NCI-H2196 treated with DMSO at 0.1 percent for 48 hours (cell line): ENCODE results near the gene ACSF2.
"Not testable (repeated sequence)": the region's sequence is repeated elsewhere in the genome, so short reads cannot be mapped to it uniquely, and the experiment has no call there.

Source experiments
- DNase-seq: peaks from one replicate; lab custom pipeline; 2025; ENCODE audit not compliant: unreplicated experiment; lab: John Stamatoyannopoulos, UW

The ACSF2 gene

GRCh38 chr17:50461550-50462132, 35.6 kb downstream of the ACSF2 start:
- DNase-seq: no peak

DNA sequence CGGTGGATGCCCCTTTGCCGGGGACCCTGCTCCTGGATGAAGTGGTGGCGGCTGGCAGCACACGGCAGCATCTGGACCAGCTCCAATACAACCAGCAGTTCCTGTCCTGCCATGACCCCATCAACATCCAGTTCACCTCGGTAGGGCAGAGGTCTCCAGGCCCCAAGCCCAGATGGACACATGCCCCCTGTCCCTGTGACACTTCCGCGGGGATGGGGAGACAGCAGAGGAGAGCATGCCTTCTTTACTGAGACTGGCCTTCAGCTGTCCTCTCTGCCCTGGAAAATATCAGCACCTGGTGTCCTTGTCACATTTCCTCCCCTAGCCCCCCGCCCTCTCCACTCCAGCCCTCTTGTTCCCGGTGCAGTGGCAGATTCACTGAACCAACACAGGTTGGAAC, 36.4 kb downstream of the ACSF2 start:
- no peak for DNase-seq

- no peak for DNase-seq
Observed at GRCh38 chr17:50464121-50464520, 38.1 kb downstream of the ACSF2 start.

DNA sequence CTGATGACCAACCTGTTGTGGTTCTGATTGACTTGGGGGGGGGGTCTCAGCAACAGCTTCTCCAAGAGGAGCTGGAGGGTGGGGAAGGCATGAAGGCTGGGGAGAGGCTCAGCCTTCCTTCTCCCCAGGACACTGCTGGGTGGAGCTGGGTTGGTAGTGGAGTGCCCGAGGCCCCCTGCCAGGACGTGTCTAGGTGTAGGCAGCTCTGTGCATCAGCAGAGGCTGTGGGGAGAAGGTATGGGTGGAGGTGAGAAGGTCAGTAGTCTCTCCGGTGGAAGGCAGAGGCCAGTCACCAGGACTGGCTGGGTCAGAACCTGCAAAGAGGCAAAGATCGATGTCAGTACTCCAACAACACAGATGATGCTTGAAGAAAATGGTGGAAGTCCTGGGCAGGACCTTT, 38.7 kb downstream of the ACSF2 start:
- no peak for DNase-seq

DNA sequence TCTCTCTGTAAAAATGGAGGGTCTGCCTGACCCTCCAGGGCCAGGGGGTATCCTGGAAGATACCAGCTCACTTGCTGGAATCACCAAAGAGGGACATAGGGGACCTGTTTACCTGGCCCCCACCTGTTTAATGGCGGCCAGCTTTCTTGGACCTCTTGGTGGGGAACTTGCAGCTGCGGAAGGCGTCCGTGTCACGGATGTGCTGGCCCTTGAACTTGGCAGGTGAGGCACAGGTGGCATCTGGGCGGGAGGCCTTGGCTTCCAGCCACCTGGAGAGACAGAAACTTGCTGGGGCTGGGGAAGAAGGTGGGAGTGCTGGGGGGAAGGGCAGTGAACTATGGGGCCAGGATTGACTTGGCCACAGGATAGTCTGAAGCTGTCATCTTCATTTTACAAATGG, 39.2 kb downstream of the ACSF2 start:
- no peak for DNase-seq

DNA sequence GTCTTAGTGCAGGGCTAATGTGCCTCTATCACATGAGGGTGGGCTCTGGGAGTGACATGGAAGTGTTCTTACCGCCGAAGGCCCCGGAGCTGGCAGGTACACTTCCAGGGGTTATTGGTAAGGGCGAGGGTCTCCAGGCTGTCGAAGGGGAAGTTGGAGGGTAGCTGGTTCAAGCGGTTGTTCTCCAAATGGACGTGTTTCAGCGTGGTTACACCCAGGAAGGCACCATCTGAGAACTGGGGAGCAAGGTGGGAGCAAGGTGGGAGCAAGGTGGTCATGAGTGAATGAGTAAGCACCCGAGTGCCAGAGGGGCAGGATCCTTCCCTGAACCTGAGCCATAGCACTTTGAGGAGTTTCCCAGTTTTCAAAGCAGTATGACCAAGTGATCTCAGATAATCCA, 39.6 kb downstream of the ACSF2 start:
- no peak for DNase-seq

DNA sequence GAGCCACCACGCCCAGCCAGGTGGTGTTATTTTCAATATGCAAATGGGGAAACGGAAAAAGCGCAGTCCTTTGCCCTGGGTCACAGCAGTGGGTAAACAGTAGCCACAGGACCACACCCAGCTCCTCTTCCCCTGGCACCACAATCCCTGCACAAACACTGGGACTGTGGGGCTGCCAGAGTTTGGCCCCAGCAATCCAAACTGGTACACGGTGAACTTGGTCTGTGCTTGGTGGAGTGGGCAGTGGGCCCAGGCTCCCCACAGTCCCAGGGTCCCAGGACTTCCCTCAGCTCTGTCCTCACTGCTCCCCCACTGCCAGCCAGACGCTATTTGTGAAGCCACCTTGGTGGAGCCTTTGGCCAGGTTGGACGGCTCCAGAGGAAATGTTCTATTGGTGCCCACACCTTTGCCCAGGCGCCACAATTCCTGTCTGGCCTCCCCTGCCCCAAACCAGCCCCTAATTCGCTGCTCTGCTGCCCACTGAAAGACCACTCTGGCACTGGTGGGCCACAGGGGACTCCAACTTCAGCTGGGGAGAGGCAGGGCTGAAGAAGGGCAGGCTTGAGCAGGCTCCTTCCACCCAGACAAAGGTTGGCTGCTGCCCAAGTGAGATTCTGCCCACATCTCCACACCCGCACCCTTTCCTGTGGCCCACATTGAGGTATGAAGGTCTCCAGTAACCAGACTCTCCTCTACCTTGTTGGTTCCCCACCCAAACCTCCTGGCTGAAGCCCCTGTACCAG, 40.5 kb downstream of the ACSF2 start:
- DNase-seq: no peak

GRCh38 chr17:50467114-50467854, 41.3 kb downstream of the ACSF2 start:
- DNase-seq: no peak

- no peak for DNase-seq
Observed at GRCh38 chr17:50467855-50468303, 41.9 kb downstream of the ACSF2 start.

DNA sequence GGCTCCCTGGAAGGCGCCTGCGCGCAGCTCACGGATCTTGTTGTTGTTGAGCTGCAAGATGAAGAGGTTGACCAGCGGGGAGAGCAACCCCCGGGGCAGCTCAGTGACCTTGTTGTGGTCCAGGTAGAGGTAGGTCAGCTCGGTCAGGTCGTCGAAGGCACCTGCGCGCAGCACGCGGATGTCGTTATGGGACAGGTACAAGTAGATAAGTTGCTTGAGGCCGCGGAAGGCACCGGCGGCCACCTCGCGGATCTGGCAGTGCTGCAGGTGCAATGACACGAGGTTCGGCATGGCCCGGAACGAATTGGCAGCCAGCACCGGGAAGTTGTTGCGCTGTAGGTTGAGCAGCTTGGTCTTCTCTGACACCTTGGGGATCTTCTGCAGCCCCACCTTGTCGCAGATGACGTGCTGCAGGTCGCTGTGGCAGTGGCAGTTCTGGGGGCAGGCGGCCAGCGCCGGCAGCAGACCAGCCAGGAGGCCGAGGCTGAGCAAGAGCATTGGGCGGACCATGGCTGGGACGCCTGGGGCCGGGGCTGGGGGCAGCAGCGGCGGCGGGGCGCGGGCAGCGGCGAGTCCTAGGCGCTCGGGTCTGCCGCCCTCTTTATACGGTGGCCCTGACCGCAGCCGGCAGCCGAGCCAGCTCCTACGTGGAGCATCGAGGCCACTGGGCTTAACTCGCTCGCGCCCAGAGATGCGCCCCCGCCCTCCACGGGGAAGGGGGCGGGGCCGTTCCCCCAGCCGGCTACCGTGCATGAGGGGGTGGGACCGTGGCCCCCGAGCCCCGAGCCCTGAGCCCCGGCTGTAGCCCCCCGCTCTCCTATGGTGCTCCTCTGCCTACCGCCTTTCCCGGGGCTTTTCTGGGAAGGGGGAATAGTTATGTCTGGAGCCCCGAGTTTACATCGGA, 42.5 kb downstream of the ACSF2 start, which contains the start of gene CHAD:
CHAD (minus strand) TSS at position 577 of the 904 bp plus-strand sequence; CDS start at position 510, 67 bp downstream.
- DNase-seq: no peak

DNA sequence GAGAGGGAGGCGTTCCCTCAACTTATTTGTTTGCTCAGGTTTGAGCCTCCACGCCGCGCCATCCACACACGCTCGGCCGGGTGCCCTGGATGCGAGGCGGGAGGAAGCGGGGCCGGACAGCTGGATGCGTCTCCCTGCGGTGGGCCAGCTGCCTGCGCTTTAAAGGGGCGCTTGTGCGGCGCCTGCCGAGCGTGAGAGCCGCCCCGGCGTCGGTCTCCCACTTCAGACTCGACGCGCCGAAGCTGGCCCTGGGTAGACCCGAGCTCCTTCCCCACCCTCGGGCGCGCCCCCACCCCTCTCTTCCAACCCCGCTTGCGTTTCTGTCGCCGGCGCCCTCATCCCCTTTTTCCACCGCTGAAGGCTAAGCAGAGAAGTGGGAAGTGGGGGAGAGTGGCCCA, 43.2 kb downstream of the ACSF2 start:
- DNase-seq: no peak

- no peak for DNase-seq
Observed at GRCh38 chr17:50469671-50470305, 43.8 kb downstream of the ACSF2 start.

- no peak for DNase-seq
Observed at GRCh38 chr17:50470426-50470825, 44.4 kb downstream of the ACSF2 start.

GRCh38 chr17:50471009-50471905, 45.2 kb downstream of the ACSF2 start:
- DNase-seq: no peak

GRCh38 chr17:50472286-50472685, 46.3 kb downstream of the ACSF2 start:
- no peak for DNase-seq

DNA sequence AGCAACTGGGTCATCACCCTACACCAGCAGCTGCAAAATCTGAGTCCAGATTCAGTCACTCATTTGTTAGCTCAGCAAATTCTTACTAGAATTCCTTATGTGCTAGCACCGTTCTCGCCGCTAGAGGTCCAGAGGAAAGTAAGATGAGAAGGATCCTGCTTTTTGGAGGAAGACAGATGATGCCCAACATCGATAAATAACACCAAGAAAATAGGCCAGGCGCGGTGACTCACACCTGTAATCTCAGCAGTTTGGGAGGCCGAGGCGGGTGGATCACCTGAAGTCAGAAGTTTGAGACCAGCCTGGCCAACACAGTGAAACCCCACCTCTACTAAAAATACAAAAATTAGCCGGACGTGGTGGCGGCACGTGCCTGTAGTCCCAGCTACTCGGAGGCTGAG, 46.7 kb downstream of the ACSF2 start:
- DNase-seq: not testable (repeated sequence)

DNA sequence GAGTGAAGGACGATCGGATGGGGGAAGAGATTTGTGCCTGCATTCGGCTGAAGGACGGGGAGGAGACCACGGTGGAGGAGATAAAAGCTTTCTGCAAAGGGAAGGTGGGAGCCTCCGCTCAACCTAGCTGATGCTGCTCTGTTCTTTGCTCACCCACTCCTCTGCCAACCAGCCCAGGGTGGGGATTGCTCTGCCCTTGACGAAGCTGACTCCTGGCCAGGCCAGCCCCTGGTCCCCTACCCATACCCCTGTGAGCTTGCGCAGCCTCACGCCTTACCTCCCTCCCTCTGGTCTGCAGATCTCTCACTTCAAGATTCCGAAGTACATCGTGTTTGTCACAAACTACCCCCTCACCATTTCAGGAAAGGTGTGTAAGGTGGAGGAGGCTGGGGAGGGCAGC, 47.9 kb downstream of the ACSF2 start:
- no peak for DNase-seq

DNA sequence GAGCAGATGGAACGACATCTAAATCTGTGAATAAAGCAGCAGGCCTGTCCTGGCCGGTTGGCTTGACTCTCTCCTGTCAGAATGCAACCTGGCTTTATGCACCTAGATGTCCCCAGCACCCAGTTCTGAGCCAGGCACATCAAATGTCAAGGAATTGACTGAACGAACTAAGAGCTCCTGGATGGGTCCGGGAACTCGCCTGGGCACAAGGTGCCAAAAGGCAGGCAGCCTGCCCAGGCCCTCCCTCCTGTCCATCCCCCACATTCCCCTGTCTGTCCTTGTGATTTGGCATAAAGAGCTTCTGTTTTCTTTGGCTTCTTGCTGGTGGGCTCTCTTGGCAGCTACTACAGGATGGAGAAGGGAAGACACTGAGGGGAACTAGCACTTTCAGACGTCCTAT, 48.5 kb downstream of the ACSF2 start:
- no peak for DNase-seq

- DNase-seq: no peak
Observed at GRCh38 chr17:50475362-50475761, 49.3 kb downstream of the ACSF2 start.
